ENCODE results near the gene SEMA6C. TPM values are rescaled to one million over a fixed set of nuclear protein-coding genes. Genes with fewer than 3 reads are reported as not detected.
A peak's percentile ranks its signal among the peaks of the same experiment; 100 is the strongest.

Gene SEMA6C
- total and polyA plus RNA-seq, 11 donors, result 16.4 to 97.1 (median 50.8) TPM

- H3K27ac ChIP-seq, result no peak overlapping the region
- H3K4me1 ChIP-seq, result peaks cover 0 to 23% (median 3%) of the 10 kb centered on the region in 12 donors
- no peak overlapping the region for H3K4me3 ChIP-seq
- H3K27me3 ChIP-seq, result no peaks in the 10 kb centered on the region
- DNase-seq (no peak), ATAC-seq (no peak)
- peaks cover 2 to 68% (median 57%) of the 10 kb centered on the region in 9 donors for H3K36me3 ChIP-seq
- TF ChIP-seq CTCF (IDR thresholded peaks at IDR 0.05), result no peak
- no peak for TF ChIP-seq POLR2A (IDR thresholded peaks at IDR 0.05)
- 60 to 75% (median 71%) methylated on average over 3 of the region's 3 CpGs for WGBS, 4 donors
- intact Hi-C loops (cut with DNase I), result no loop called here
- no peaks in the 10 kb centered on the region for H3K9me3 ChIP-seq
Measured at GRCh38 chr1:151134396-151134795, 12.0 kb downstream of the SEMA6C start.

GRCh38 chr1:151133018-151133806 is 13.2 kb downstream of the SEMA6C start:
- DNase-seq (no peak), ATAC-seq (peak in 1 of 4 donors; percentile 3)
- H3K27me3 ChIP-seq, result no peaks in the 10 kb centered on the region
- H3K4me3 ChIP-seq, result no peak overlapping the region
- intact Hi-C loops (cut with DNase I), result no loop called here
- H3K27ac ChIP-seq, result no peak overlapping the region
- H3K36me3 ChIP-seq, result peaks cover 2 to 56% (median 46%) of the 10 kb centered on the region in 9 donors
- H3K4me1 ChIP-seq, result peaks cover 0 to 27% (median 3%) of the 10 kb centered on the region in 12 donors
- WGBS, 4 donors, result 74 to 81% (median 78%) methylated on average over 24 to 65 of the region's 65 CpGs
- no peaks in the 10 kb centered on the region for H3K9me3 ChIP-seq
- TF ChIP-seq POLR2A (IDR thresholded peaks at IDR 0.05) (no peak), CTCF (IDR thresholded peaks at IDR 0.05) (no peak)

GRCh38 chr1:151132335-151133017 is 14.0 kb downstream of the SEMA6C start:
- intact Hi-C loops (cut with DNase I), result no loop called here
- Histone ChIP-seq H3K27me3 (no peaks in the 10 kb centered on the region), H3K4me3 (peak overlapping the region in 10 of 12 donors; percentile 18 to 61 (median 46)), H3K36me3 (peaks cover 2 to 50% (median 38%) of the 10 kb centered on the region in 9 donors), H3K4me1 (peaks cover 0 to 27% (median 3%) of the 10 kb centered on the region in 12 donors), H3K9me3 (no peaks in the 10 kb centered on the region), H3K27ac (peak overlapping the region in 7 of 12 donors; percentile 12 to 72 (median 61))
- no peak for DNase-seq
- WGBS, 4 donors, result 74 to 81% (median 78%) methylated on average over 23 to 74 of the region's 74 CpGs
- no peak for ATAC-seq
- TF ChIP-seq POLR2A (IDR thresholded peaks at IDR 0.05) (no peak), CTCF (IDR thresholded peaks at IDR 0.05) (no peak)
